ENCODE data around the gene DERL3.

GRCh38 chr22:23826510-23827350 is 12.1 kb downstream of the DERL3 start:
- no peak for TF ChIP-seq CTCF (conservative IDR thresholded peaks at IDR 0.05; ENCODE audit: low read length)
- TF ChIP-seq EZH2phosphoT487 (IDR thresholded peaks at IDR 0.05; ENCODE audit: borderline replicate concordance) = no peak
